B cell (primary cell): Measurements from ENCODE around the gene CDC42EP4.

Source experiments
- EZH2 ChIP-seq: IDR thresholded peaks from 2 replicates; pipeline ENCODE4 v1.6.1; 2012; ENCODE audit warnings: borderline replicate concordance, low read depth, mild to moderate bottlenecking, moderate library complexity, low read length; ENCODE audit not compliant: insufficient read depth, poor library complexity, severe bottlenecking
- TF ChIP-seq, protein P1 (sequence below): fragments of 200-600 bp; IDR thresholded peaks from one replicate; pipeline ENCODE4 v1.8.0; 2022; ENCODE audit warnings: antibody characterized with exemption, mild to moderate bottlenecking

DNA sequence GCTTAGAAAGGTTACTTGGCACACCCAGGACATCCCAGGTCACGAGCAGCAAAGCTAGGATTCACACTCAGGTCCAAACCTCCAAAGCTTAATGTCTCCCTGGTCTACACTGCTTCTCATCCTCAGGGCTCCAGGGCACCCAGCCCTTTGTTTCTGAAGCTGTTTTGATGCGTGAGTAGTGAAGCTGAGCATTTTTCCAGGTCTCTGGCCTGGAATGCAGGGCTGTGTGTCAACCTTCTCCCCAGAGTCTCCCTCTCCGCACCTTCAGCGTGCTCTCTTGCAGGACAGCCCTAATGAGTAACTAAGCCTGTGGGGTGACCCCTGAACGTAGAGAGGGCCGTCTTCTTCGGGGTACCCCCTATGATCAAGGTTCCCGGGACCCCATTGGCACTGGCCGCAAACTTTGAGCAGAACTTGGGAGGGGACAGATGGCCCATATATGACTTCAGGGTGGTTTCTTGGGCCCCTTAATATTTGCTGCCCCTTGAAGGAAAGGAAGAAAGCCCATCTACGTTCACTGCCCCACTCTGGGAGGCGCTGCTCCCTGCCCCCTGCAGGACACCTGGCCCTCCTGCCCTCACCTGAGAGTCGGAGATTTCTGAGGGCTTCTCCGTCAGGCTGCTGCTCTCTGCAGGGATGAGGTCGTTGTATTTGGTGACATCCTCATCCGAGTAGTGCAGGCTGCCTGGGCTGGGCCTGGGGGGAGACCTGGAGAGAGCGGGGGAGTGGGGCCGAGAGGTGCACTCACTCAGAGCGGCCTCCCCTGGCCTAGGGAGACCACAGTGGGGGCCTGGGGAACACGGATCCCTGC lies 36.4 kb upstream of the CDC42EP4 start:
- TF ChIP-seq, protein P1, sequence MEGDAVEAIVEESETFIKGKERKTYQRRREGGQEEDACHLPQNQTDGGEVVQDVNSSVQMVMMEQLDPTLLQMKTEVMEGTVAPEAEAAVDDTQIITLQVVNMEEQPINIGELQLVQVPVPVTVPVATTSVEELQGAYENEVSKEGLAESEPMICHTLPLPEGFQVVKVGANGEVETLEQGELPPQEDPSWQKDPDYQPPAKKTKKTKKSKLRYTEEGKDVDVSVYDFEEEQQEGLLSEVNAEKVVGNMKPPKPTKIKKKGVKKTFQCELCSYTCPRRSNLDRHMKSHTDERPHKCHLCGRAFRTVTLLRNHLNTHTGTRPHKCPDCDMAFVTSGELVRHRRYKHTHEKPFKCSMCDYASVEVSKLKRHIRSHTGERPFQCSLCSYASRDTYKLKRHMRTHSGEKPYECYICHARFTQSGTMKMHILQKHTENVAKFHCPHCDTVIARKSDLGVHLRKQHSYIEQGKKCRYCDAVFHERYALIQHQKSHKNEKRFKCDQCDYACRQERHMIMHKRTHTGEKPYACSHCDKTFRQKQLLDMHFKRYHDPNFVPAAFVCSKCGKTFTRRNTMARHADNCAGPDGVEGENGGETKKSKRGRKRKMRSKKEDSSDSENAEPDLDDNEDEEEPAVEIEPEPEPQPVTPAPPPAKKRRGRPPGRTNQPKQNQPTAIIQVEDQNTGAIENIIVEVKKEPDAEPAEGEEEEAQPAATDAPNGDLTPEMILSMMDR = no peak
- no peak for TF ChIP-seq EZH2
